HepG2 (cell line): ENCODE measurements around the gene FER1L5. TPM values are rescaled to one million over a fixed set of nuclear protein-coding genes. Genes with fewer than 3 reads are reported as not detected.

ENCODE experiments used
- ATF4 ChIP-seq, 2 experiments: fragments of 450-650 bp in 1 of 2; sonication (generic) in 1 of 2; formaldehyde crosslinking; IDR thresholded peaks; 2 replicates each; pipeline versions ENCODE4 v1.5.0 to v1.8.0; 2020 to 2022; ENCODE audit warnings: mild to moderate bottlenecking in 1 of 2, missing genetic modification reagents in 1 of 2
- CCDC6 ChIP-seq: sonication (generic); formaldehyde crosslinking; IDR thresholded peaks from 2 replicates; pipeline ENCODE4 v1.8.1; 2022; ENCODE audit warnings: mild to moderate bottlenecking, missing genetic modification reagents, moderate library complexity
- CENPBD1 ChIP-seq: sonication (generic); formaldehyde crosslinking; IDR thresholded peaks from 2 replicates; pipeline ENCODE4 v1.8.0; 2022; ENCODE audit warnings: missing genetic modification reagents, low read depth, mild to moderate bottlenecking, borderline replicate concordance
- CHD4 ChIP-seq: fragments of 200-600 bp; sonication (generic); IDR thresholded peaks from 2 replicates; pipeline ENCODE4 v1.7.0; 2017; ENCODE audit warnings: mild to moderate bottlenecking, low read length, borderline replicate concordance
- HES4 ChIP-seq: sonication (generic); formaldehyde crosslinking; IDR thresholded peaks from 2 replicates; pipeline ENCODE4 v1.9.0; 2021; ENCODE audit warnings: mild to moderate bottlenecking, missing genetic modification reagents, borderline replicate concordance
- MBNL3 ChIP-seq: fragments of 250-450 bp; sonication (Bioruptor Pico); conservative IDR thresholded peaks from 2 replicates; pipeline ENCODE4 v1.8.0; 2022; ENCODE audit warnings: mild to moderate bottlenecking, inconsistent platforms
- MTA3 ChIP-seq: sonication (generic); formaldehyde crosslinking; IDR thresholded peaks from 2 replicates; pipeline ENCODE4 v1.4.0; 2020; ENCODE audit warnings: missing genetic modification reagents
- MXD3 ChIP-seq: IDR thresholded peaks from 2 replicates; pipeline ENCODE4 v1.6.1; 2016; ENCODE audit warnings: mild to moderate bottlenecking, missing biosample characterization, missing genetic modification reagents
- MYNN ChIP-seq: sonication (generic); formaldehyde crosslinking; IDR thresholded peaks from 2 replicates; pipeline ENCODE4 v1.4.0; 2020; ENCODE audit warnings: mild to moderate bottlenecking, low read depth, missing genetic modification reagents
- NPAS2 ChIP-seq: sonication (generic); formaldehyde crosslinking; IDR thresholded peaks from 2 replicates; pipeline ENCODE4 v1.8.0; 2022; ENCODE audit warnings: mild to moderate bottlenecking, missing genetic modification reagents, borderline replicate concordance
- PHF5A ChIP-seq: IDR thresholded peaks from one replicate; pipeline ENCODE4 v1.6.1; 2018; ENCODE audit warnings: low read depth, missing genetic modification reagents; ENCODE audit not compliant: unreplicated experiment
- RAD51 ChIP-seq: fragments of 450-650 bp; IDR thresholded peaks from 2 replicates; pipeline ENCODE4 v1.6.1; 2016; ENCODE audit warnings: borderline replicate concordance
- SATB2 ChIP-seq: sonication (generic); formaldehyde crosslinking; IDR thresholded peaks from 2 replicates; pipeline ENCODE4 v1.5.0; 2020; ENCODE audit warnings: missing genetic modification reagents
- SKI ChIP-seq: fragments of 450-650 bp; IDR thresholded peaks from one replicate; pipeline ENCODE4 v1.6.1; 2018; ENCODE audit warnings: mild to moderate bottlenecking; ENCODE audit not compliant: partially characterized antibody
- THAP7 ChIP-seq: sonication (generic); formaldehyde crosslinking; IDR thresholded peaks from 2 replicates; pipeline ENCODE4 v1.8.1; 2023; ENCODE audit warnings: mild to moderate bottlenecking, missing genetic modification reagents
- ZGPAT ChIP-seq: IDR thresholded peaks from 2 replicates; pipeline ENCODE4 v1.6.1; 2016; ENCODE audit warnings: mild to moderate bottlenecking
- ZHX1 ChIP-seq: sonication (generic); formaldehyde crosslinking; IDR thresholded peaks from 2 replicates; pipeline ENCODE4 v1.8.1; 2022; ENCODE audit warnings: low read depth, mild to moderate bottlenecking, missing genetic modification reagents
- ZNF12 ChIP-seq: sonication (generic); formaldehyde crosslinking; IDR thresholded peaks from 2 replicates; pipeline ENCODE4 v1.5.0; 2020; ENCODE audit warnings: missing genetic modification reagents
- ZNF121 ChIP-seq: sonication (generic); formaldehyde crosslinking; IDR thresholded peaks from 2 replicates; pipeline ENCODE4 v1.5.0; 2020; ENCODE audit warnings: mild to moderate bottlenecking, missing genetic modification reagents
- ZNF225 ChIP-seq: sonication (generic); formaldehyde crosslinking; IDR thresholded peaks from 2 replicates; pipeline ENCODE4 v1.4.0; 2020; ENCODE audit warnings: mild to moderate bottlenecking, missing genetic modification reagents
- ZNF382 ChIP-seq: sonication (generic); formaldehyde crosslinking; IDR thresholded peaks from 2 replicates; pipeline ENCODE4 v1.5.0; 2020; ENCODE audit warnings: missing genetic modification reagents, mild to moderate bottlenecking, borderline replicate concordance
- ZNF782 ChIP-seq: sonication (generic); formaldehyde crosslinking; IDR thresholded peaks from 2 replicates; pipeline ENCODE4 v1.4.0; 2020; ENCODE audit warnings: missing genetic modification reagents, mild to moderate bottlenecking, borderline replicate concordance
- ZNF839 ChIP-seq: sonication (generic); formaldehyde crosslinking; IDR thresholded peaks from 2 replicates; pipeline ENCODE4 v1.4.0; 2020; ENCODE audit warnings: missing genetic modification reagents, mild to moderate bottlenecking, borderline replicate concordance
- polyA plus RNA-seq, 8 experiments: library from polyadenylated mRNA; depleted of rRNA in 3 of 8; stranded (reverse) in 7 of 8; unstranded in 1 of 8; fragments of >200 nt; fragmentation: Illumina TruSeq in 4 of 8; extraction: Trizol in 4 of 8; gene quantifications; 2 replicates each; pipeline versions ENCODE4 v1.2.1 to v1.2.3, GENCODE V29; 2011 to 2016; ENCODE audit warnings: low read depth in 4 of 8, missing spikeins in 1 of 8, mixed read lengths in 1 of 8; ENCODE audit not compliant: insufficient read depth in 1 of 8
- total RNA-seq, 5 experiments: library from RNA; depleted of rRNA; stranded (reverse); fragments of >200 nt; fragmentation: Illumina TruSeq; extraction: Trizol; gene quantifications; 2 replicates each; pipeline ENCODE4 v1.2.3, GENCODE V29; 2016; ENCODE audit warnings: low read depth in 1 of 5

FER1L5 gene
- total and polyA plus RNA-seq, 2 of the 13 experiments (the other 11 are each of a cell fraction or from before 2014, with no cell fraction given) = 0.02 to 0.08 TPM

- peak; percentile 16; the same call in 1 of the 2 replicates for TF ChIP-seq ZNF12 (CRISPR knock-in tag)
- no peak for TF ChIP-seq ZNF839 (CRISPR knock-in tag)
- TF ChIP-seq ZNF382 (CRISPR knock-in tag) = no peak
- TF ChIP-seq CHD4 = no peak
- TF ChIP-seq ZHX1 (CRISPR knock-in tag) = no peak
- TF ChIP-seq MTA3 (CRISPR knock-in tag) = no peak
- TF ChIP-seq ZNF782 = peak; percentile 31; the same call in 1 of the 2 replicates
- no peak for TF ChIP-seq MBNL3 (CRISPR knock-in tag)
- TF ChIP-seq ZNF225 (CRISPR knock-in tag) = no peak
- no peak for TF ChIP-seq MYNN (CRISPR knock-in tag)
- peak; percentile 82 for TF ChIP-seq ZGPAT
- TF ChIP-seq MXD3 = no peak; the same call in 1 of the 2 replicates
- TF ChIP-seq CENPBD1 (CRISPR knock-in tag) = no peak
- TF ChIP-seq ATF4 (CRISPR knock-in tag; IDR thresholded peaks at IDR 0.05) = peak in 1 of 2 experiments; percentile 63; a peak in 1 of 4 replicates
- TF ChIP-seq NPAS2 (CRISPR knock-in tag) = no peak
- no peak for TF ChIP-seq HES4
- no peak for TF ChIP-seq RAD51
- no peak for TF ChIP-seq CCDC6
- TF ChIP-seq SATB2 (CRISPR knock-in tag) = no peak
- peak; percentile 46 for TF ChIP-seq PHF5A (CRISPR knock-in tag)
- no peak for TF ChIP-seq THAP7 (CRISPR knock-in tag)
- no peak for TF ChIP-seq ZNF121 (CRISPR knock-in tag)
- TF ChIP-seq SKI = peak; percentile 86
Measured at GRCh38 chr2:96601382-96602292, 40.9 kb upstream of the FER1L5 start (continued).
